B cell (primary cell): ENCODE results near the gene MAGI2. TPM values are rescaled to one million over a fixed set of nuclear protein-coding genes. Genes with fewer than 3 reads are reported as not detected.

ENCODE experiments used
- ATAC-seq: fragments of 200-7000 bp; cut with Tn5 transposase; one replicate; pipeline ENCODE4 v1.10.0; 2021; ENCODE audit warnings: low read depth, mild to moderate bottlenecking, moderate number of reproducible peaks, moderate library complexity
- CTCF ChIA-PET: fragments of 350-600 bp; sonication (Branson Sonifier 250); formaldehyde crosslinking; loops from one replicate; lab custom pipeline; 2021; ENCODE audit warnings: antibody characterized with exemption, inconsistent platforms; lab: Charles Lee
- POLR2A ChIA-PET: fragments of 350-600 bp; sonication (Branson Sonifier 250); formaldehyde crosslinking; loops from one replicate; lab custom pipeline; 2021; ENCODE audit warnings: antibody characterized with exemption; lab: Charles Lee
- DNase-seq: peaks from one replicate; pipeline ENCODE4 v3.0.0; 2013
- H2AFZ ChIP-seq: 2 replicates; pipeline ENCODE4 v1.6.1; 2012; ENCODE audit warnings: mild to moderate bottlenecking, low read depth, low read length; ENCODE audit not compliant: insufficient read depth, poor library complexity, severe bottlenecking
- H3K27ac ChIP-seq, 2 donors: 1 replicate in 1 of 2; 2 replicates in 1 of 2; pipeline ENCODE4 v1.5.1; 2012 to 2013; ENCODE audit warnings: low read length in 2 of 2, mild to moderate bottlenecking in 2 of 2, moderate library complexity in 1 of 2
- H3K27me3 ChIP-seq, 4 experiments: fragments of 200-600 bp in 1 of 4; sonication (generic) in 1 of 4; replicated peaks in 1 of 4; 1 replicate in 2 of 4; 2 replicates in 2 of 4; pipeline versions ENCODE4 v1.6.1 to v1.7.0; 2013 to 2016; ENCODE audit warnings: low read length in 3 of 4, mild to moderate bottlenecking in 2 of 4, mixed read lengths in 1 of 4, moderate library complexity in 1 of 4; ENCODE audit not compliant: insufficient read depth in 4 of 4, control insufficient read depth in 3 of 4; ENCODE audit errors: control extremely low read depth in 1 of 4
- H3K36me3 ChIP-seq, 2 experiments: replicated peaks in 1 of 2; 1 replicate in 1 of 2; 2 replicates in 1 of 2; pipeline versions ENCODE4 v1.6.1 to v1.7.1; 2013; ENCODE audit warnings: low read length in 1 of 2; ENCODE audit not compliant: insufficient read depth in 2 of 2, control insufficient read depth in 1 of 2; ENCODE audit errors: control extremely low read depth in 1 of 2, extremely low read depth in 1 of 2
- H3K4me1 ChIP-seq, 2 donors: fragments of 200-600 bp in 1 of 2; sonication (generic) in 1 of 2; 1 replicate in 1 of 2; 2 replicates in 1 of 2; pipeline versions ENCODE4 v1.5.1 to v1.6.1; 2013 to 2017; ENCODE audit warnings: low read length in 2 of 2; ENCODE audit not compliant: control insufficient read depth in 2 of 2, insufficient read depth in 2 of 2
- H3K4me2 ChIP-seq: replicated peaks from 2 replicates; pipeline ENCODE3; 2012; ENCODE audit warnings: mild to moderate bottlenecking, low read depth, low read length; ENCODE audit not compliant: poor library complexity, severe bottlenecking
- H3K4me3 ChIP-seq, 5 experiments: fragments of 200-600 bp in 1 of 5; sonication (generic) in 1 of 5; 1 replicate in 3 of 5; 2 replicates in 2 of 5; pipeline versions ENCODE4 v1.5.1 to v1.7.0; 2011 to 2016; ENCODE audit warnings: low read length in 4 of 5, mild to moderate bottlenecking in 4 of 5, low read depth in 2 of 5, control low read depth in 1 of 5, moderate library complexity in 1 of 5; ENCODE audit not compliant: insufficient read depth in 1 of 5; ENCODE audit errors: control extremely low read depth in 1 of 5, extremely low read depth in 1 of 5
- H3K79me2 ChIP-seq: fragments of 200-600 bp; sonication (generic); one replicate; pipeline ENCODE4 v1.6.0; 2016; ENCODE audit warnings: low read length; ENCODE audit not compliant: control insufficient read depth, insufficient read depth
- H3K9ac ChIP-seq: fragments of 200-600 bp; sonication (generic); 2 replicates; pipeline ENCODE4 v1.6.1; 2017; ENCODE audit warnings: mild to moderate bottlenecking, low read length, moderate library complexity
- H3K9me3 ChIP-seq, 3 donors: one replicate each; pipeline versions ENCODE4 v1.6.1 to v1.7.1; 2013; ENCODE audit warnings: low read length in 2 of 3; ENCODE audit not compliant: control insufficient read depth in 2 of 3, insufficient read depth in 1 of 3; ENCODE audit errors: control extremely low read depth in 1 of 3
- H4K20me1 ChIP-seq: 2 replicates; pipeline ENCODE4 v1.6.0; 2012; ENCODE audit warnings: mild to moderate bottlenecking, low read length; ENCODE audit not compliant: insufficient read depth, control insufficient read depth, poor library complexity, severe bottlenecking
- H3K27ac Mint-ChIP-seq: one replicate; pipeline ENCODE4 v1.8.0; 2021; ENCODE audit warnings: mixed read lengths
- H3K27me3 Mint-ChIP-seq: one replicate; pipeline ENCODE4 v1.8.0; 2021; ENCODE audit warnings: mixed read lengths
- H3K4me1 Mint-ChIP-seq: one replicate; pipeline ENCODE4 v1.8.0; 2021; ENCODE audit warnings: mixed read lengths
- H3K4me3 Mint-ChIP-seq: one replicate; pipeline ENCODE4 v1.8.0; 2021; ENCODE audit warnings: mixed read lengths
- H3K9me3 Mint-ChIP-seq: one replicate; pipeline ENCODE4 v1.8.0; 2022; ENCODE audit warnings: mixed read lengths; ENCODE audit not compliant: insufficient read depth
- EZH2 ChIP-seq: IDR thresholded peaks from 2 replicates; pipeline ENCODE4 v1.6.1; 2012; ENCODE audit warnings: borderline replicate concordance, low read depth, mild to moderate bottlenecking, moderate library complexity, low read length; ENCODE audit not compliant: insufficient read depth, poor library complexity, severe bottlenecking
- WGBS: methylation state at CpG from one replicate; pipeline ENCODE4 v1.1.5; 2013; ENCODE audit warnings: missing lambda C conversion rate; ENCODE audit not compliant: insufficient coverage; 5-methylcytosine and 5-hydroxymethylcytosine counted together
- intact Hi-C: fragments of 100-400 bp; cut with micrococcal nuclease; formaldehyde crosslinking; loops from one replicate; pipeline ENCODE4 v1.10.0; 2022
- polyA plus RNA-seq: library from polyadenylated mRNA; depleted of rRNA; stranded (reverse); fragments of >200 nt; gene quantifications from 2 replicates; pipeline ENCODE4 v1.2.3, GENCODE V29; 2012
- total RNA-seq, 2 donors: library from RNA; stranded (reverse); fragments of 120-200 nt in 1 of 2; gene quantifications; 1 replicate in 1 of 2; 2 replicates in 1 of 2; pipeline versions ENCODE4 v1.2.3 to v1.2.4, GENCODE V29; 2013 to 2022
- TF ChIP-seq, protein P1 (sequence below): fragments of 200-600 bp; IDR thresholded peaks from one replicate; pipeline ENCODE4 v1.8.0; 2022; ENCODE audit warnings: antibody characterized with exemption, mild to moderate bottlenecking

MAGI2 gene
- total and polyA plus RNA-seq, 2 donors (not counting 1 experiment from before 2014, with no cell fraction given), result 0.16 to 0.64 TPM

DNA sequence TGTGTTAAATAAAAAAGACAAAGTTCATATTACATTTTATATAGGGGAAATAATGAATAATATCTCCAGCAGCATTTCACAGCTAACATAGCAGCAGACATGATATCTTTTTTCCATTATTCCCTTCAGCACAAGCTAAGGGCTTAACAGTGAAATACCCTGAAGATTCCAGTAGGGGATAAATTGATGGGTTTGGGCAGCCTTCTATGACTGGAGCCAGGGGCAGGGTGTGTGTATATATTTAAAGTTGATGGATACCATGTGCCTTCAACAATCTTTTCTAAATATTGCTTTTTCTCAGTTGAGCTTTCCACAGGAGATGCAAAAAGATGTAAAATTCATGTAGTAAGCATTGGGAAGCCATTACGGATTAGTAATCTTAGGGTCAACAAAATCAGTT, 151.2 kb downstream of the MAGI2 start:
- POLR2A ChIA-PET, result no interaction called here
- Mint-ChIP-seq H3K27me3 (no peaks in the 10 kb centered on the region), H3K27ac (no peak overlapping the region), H3K4me3 (no peak overlapping the region), H3K4me1 (no peaks in the 10 kb centered on the region), H3K9me3 (no peaks in the 10 kb centered on the region)
- DNase-seq (no peak), ATAC-seq (no peak)
- H3K9me3 ChIP-seq, result peaks cover 0 to 8% (median 0%) of the 10 kb centered on the region in 3 donors
- H3K36me3 ChIP-seq, result no peaks in the 10 kb centered on the region
- CTCF ChIA-PET, result no interaction called here
- 86% methylated on average over 1 of the region's 1 CpG for WGBS
- H3K4me2 ChIP-seq, result no peak overlapping the region
- no peaks in the 10 kb centered on the region for H3K4me1 ChIP-seq
- no peaks in the 10 kb centered on the region for H4K20me1 ChIP-seq
- no peaks in the 10 kb centered on the region for H3K27me3 ChIP-seq
- no peak overlapping the region for H3K27ac ChIP-seq
- TF ChIP-seq EZH2, result no peak
- TF ChIP-seq, protein P1, sequence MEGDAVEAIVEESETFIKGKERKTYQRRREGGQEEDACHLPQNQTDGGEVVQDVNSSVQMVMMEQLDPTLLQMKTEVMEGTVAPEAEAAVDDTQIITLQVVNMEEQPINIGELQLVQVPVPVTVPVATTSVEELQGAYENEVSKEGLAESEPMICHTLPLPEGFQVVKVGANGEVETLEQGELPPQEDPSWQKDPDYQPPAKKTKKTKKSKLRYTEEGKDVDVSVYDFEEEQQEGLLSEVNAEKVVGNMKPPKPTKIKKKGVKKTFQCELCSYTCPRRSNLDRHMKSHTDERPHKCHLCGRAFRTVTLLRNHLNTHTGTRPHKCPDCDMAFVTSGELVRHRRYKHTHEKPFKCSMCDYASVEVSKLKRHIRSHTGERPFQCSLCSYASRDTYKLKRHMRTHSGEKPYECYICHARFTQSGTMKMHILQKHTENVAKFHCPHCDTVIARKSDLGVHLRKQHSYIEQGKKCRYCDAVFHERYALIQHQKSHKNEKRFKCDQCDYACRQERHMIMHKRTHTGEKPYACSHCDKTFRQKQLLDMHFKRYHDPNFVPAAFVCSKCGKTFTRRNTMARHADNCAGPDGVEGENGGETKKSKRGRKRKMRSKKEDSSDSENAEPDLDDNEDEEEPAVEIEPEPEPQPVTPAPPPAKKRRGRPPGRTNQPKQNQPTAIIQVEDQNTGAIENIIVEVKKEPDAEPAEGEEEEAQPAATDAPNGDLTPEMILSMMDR, result no peak
- no peak overlapping the region for H3K9ac ChIP-seq
- H2AFZ ChIP-seq, result no peak overlapping the region
- no peak overlapping the region for H3K4me3 ChIP-seq
- H3K79me2 ChIP-seq, result no peaks in the 10 kb centered on the region
- intact Hi-C loops, result no loop called here

DNA sequence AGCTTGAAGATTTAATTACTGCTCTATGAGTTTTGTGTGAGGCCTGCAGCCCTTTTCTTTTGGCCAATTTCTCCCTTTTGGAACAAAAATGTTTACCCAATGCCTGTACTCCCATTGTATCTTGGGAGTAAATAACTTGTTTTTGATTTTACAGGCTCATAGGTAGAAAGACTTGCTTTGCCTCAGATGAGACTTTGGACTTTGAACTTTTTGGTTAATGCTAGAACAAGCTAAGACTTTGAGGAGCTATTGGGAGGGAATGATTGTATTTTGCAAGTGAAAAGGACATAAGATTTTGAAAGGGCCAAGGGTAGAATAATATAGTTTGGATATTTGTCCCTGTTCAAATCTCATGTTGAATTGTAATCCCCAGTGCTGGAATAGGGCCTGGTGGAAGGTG, 152.0 kb downstream of the MAGI2 start:
- Histone ChIP-seq H2AFZ (no peak overlapping the region), H3K27me3 (no peaks in the 10 kb centered on the region), H3K4me1 (no peaks in the 10 kb centered on the region), H3K4me2 (no peak overlapping the region), H3K9ac (no peak overlapping the region), H3K27ac (no peak overlapping the region), H3K79me2 (no peaks in the 10 kb centered on the region), H3K9me3 (peaks cover 0 to 8% (median 0%) of the 10 kb centered on the region in 3 donors), H3K4me3 (no peak overlapping the region), H3K36me3 (no peaks in the 10 kb centered on the region), H4K20me1 (no peaks in the 10 kb centered on the region)
- no peak overlapping the region for H3K27ac Mint-ChIP-seq
- CTCF ChIA-PET, result no interaction called here
- ATAC-seq (no peak), DNase-seq (no peak)
- no peaks in the 10 kb centered on the region for H3K4me1 Mint-ChIP-seq
- POLR2A ChIA-PET, result no interaction called here
- H3K9me3 Mint-ChIP-seq, result no peaks in the 10 kb centered on the region
- intact Hi-C loops, result no loop called here
- H3K27me3 Mint-ChIP-seq, result no peaks in the 10 kb centered on the region
- H3K4me3 Mint-ChIP-seq, result no peak overlapping the region
- TF ChIP-seq EZH2, result no peak
- TF ChIP-seq, protein P1, result no peak
